SK-N-SH (cell line): Measurements from ENCODE around the gene ASB4.

ENCODE experiments used
- CHD2 ChIP-seq: fragments of 150-350 bp; IDR thresholded peaks from 2 replicates; pipeline ENCODE4 v1.6.1; 2018; ENCODE audit warnings: low read length; ENCODE audit not compliant: partially characterized antibody
- EP300 ChIP-seq, 2 experiments: IDR thresholded peaks; 2 replicates each; pipeline versions ENCODE4 v1.4.0 to v1.6.1; 2012; ENCODE audit warnings: borderline replicate concordance in 1 of 2, low read depth in 1 of 2, low read length in 1 of 2
- GABPA ChIP-seq: IDR thresholded peaks from 2 replicates; pipeline ENCODE4 v1.4.0; 2012; ENCODE audit warnings: low read depth, mild to moderate bottlenecking
- RAD21 ChIP-seq: IDR thresholded peaks from 2 replicates; pipeline ENCODE4 v1.6.1; 2012; ENCODE audit warnings: mild to moderate bottlenecking, low read length
- RFX5 ChIP-seq: IDR thresholded peaks from 2 replicates; pipeline ENCODE4 v1.6.1; 2012; ENCODE audit warnings: mild to moderate bottlenecking, improper control_type of control experiment, low read length
- TEAD4 ChIP-seq: IDR thresholded peaks from 2 replicates; pipeline ENCODE4 v1.4.0; 2012; ENCODE audit warnings: mild to moderate bottlenecking, borderline replicate concordance; ENCODE audit not compliant: insufficient read depth
- TF ChIP-seq, protein P1 (sequence below): fragments of 200-600 bp; sonication (generic); IDR thresholded peaks from 2 replicates; pipeline ENCODE4 v1.6.1; 2017; ENCODE audit warnings: antibody characterized with exemption, mild to moderate bottlenecking, moderate library complexity
- TF ChIP-seq, protein P2 (sequence below): IDR thresholded peaks from 2 replicates; pipeline ENCODE4; 2012
- TF ChIP-seq, protein P3 (sequence below): IDR thresholded peaks from 2 replicates; pipeline ENCODE4 v1.4.0; 2012; ENCODE audit warnings: low read depth, borderline replicate concordance

DNA sequence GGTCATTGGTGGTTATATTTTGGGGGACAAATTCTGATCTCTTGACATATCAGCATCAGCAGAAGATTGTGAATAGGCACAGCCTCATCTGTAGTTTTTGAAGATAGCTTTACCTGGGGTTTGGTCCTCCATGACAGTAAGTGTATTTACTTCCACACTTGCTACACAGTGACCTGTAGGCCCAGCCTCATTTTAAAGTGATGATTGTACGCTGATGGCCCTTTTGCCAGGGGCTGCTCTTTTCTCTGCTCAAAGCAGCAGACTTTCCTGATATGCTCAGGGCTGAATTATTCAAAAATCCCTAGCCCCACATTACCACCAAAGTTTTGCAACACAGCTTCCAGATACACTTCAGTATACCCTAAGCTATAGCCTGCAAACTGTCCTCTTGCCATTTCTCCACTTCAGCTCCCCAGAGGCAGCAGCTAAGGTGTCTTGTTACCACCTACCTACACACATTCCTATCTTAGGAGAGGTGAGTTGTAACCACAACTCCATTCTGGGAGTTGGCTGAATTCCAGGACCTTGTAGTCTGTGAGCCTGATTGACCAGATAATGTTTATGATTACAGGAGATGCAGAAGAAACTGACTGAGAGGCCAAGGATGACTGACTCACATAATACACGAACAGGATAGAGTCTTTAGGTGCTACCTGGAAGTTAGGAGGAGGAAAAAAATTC is 6.0 kb downstream of the ASB4 start:
- TF ChIP-seq, protein P1, sequence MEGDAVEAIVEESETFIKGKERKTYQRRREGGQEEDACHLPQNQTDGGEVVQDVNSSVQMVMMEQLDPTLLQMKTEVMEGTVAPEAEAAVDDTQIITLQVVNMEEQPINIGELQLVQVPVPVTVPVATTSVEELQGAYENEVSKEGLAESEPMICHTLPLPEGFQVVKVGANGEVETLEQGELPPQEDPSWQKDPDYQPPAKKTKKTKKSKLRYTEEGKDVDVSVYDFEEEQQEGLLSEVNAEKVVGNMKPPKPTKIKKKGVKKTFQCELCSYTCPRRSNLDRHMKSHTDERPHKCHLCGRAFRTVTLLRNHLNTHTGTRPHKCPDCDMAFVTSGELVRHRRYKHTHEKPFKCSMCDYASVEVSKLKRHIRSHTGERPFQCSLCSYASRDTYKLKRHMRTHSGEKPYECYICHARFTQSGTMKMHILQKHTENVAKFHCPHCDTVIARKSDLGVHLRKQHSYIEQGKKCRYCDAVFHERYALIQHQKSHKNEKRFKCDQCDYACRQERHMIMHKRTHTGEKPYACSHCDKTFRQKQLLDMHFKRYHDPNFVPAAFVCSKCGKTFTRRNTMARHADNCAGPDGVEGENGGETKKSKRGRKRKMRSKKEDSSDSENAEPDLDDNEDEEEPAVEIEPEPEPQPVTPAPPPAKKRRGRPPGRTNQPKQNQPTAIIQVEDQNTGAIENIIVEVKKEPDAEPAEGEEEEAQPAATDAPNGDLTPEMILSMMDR = no peak
- TF ChIP-seq, protein P2, sequence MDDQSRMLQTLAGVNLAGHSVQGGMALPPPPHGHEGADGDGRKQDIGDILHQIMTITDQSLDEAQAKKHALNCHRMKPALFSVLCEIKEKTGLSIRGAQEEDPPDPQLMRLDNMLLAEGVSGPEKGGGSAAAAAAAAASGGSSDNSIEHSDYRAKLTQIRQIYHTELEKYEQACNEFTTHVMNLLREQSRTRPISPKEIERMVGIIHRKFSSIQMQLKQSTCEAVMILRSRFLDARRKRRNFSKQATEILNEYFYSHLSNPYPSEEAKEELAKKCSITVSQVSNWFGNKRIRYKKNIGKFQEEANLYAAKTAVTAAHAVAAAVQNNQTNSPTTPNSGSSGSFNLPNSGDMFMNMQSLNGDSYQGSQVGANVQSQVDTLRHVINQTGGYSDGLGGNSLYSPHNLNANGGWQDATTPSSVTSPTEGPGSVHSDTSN = no peak; the same call in 1 of the 2 replicates
- TF ChIP-seq RAD21 (no peak), GABPA (no peak), CHD2 (no peak), EP300 (IDR thresholded peaks at IDR 0.05; ENCODE audit: borderline replicate concordance in 1 of 2, low read depth in 1 of 2, low read length in 1 of 2) (no peak), RFX5 (no peak), TEAD4 (no peak)
- TF ChIP-seq, protein P3, sequence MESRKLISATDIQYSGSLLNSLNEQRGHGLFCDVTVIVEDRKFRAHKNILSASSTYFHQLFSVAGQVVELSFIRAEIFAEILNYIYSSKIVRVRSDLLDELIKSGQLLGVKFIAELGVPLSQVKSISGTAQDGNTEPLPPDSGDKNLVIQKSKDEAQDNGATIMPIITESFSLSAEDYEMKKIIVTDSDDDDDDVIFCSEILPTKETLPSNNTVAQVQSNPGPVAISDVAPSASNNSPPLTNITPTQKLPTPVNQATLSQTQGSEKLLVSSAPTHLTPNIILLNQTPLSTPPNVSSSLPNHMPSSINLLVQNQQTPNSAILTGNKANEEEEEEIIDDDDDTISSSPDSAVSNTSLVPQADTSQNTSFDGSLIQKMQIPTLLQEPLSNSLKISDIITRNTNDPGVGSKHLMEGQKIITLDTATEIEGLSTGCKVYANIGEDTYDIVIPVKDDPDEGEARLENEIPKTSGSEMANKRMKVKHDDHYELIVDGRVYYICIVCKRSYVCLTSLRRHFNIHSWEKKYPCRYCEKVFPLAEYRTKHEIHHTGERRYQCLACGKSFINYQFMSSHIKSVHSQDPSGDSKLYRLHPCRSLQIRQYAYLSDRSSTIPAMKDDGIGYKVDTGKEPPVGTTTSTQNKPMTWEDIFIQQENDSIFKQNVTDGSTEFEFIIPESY = no peak
